ELR (cell line): ENCODE measurements around the gene HERC2.
"Not testable (repeated sequence)": the region's sequence is repeated elsewhere in the genome, so short reads cannot be mapped to it uniquely, and the experiment has no call there.

Experiments used
- DNase-seq: peaks from one replicate; pipeline ENCODE4 v3.0.0-alpha.2; 2015; ENCODE audit warnings: low read depth

Gene HERC2

GRCh38 chr15:28131400-28131799, 190.6 kb downstream of the HERC2 start:
- no peak for DNase-seq

- no peak for DNase-seq
Observed at GRCh38 chr15:28130651-28131050, 191.3 kb downstream of the HERC2 start.

GRCh38 chr15:28129231-28129848, 192.6 kb downstream of the HERC2 start:
- no peak for DNase-seq

GRCh38 chr15:28128031-28128430, 193.9 kb downstream of the HERC2 start:
- no peak for DNase-seq

- DNase-seq = no peak
Observed at GRCh38 chr15:28127036-28127435, 194.9 kb downstream of the HERC2 start.

GRCh38 chr15:28125673-28126651, 196.0 kb downstream of the HERC2 start:
- peak; percentile 67 for DNase-seq

- no peak for DNase-seq
Observed at GRCh38 chr15:28124841-28125240, 197.1 kb downstream of the HERC2 start.

- peak; percentile 72 for DNase-seq
Observed at GRCh38 chr15:28123408-28124023, 198.5 kb downstream of the HERC2 start.

GRCh38 chr15:28122038-28122949, 199.7 kb downstream of the HERC2 start:
- DNase-seq = no peak

- not testable (repeated sequence) for DNase-seq
Observed at GRCh38 chr15:28121577-28121976, 200.4 kb downstream of the HERC2 start.

GRCh38 chr15:28120359-28120640, 201.7 kb downstream of the HERC2 start:
- no peak for DNase-seq

- DNase-seq = no peak
Observed at GRCh38 chr15:28118531-28118930, 203.4 kb downstream of the HERC2 start.

- DNase-seq = no peak
Observed at GRCh38 chr15:28118083-28118482, 203.9 kb downstream of the HERC2 start.

GRCh38 chr15:28117432-28117990, 204.5 kb downstream of the HERC2 start:
- DNase-seq = no peak

GRCh38 chr15:28116521-28117431, 205.2 kb downstream of the HERC2 start:
- DNase-seq = no peak

GRCh38 chr15:28115871-28116270, 206.1 kb downstream of the HERC2 start:
- DNase-seq = no peak

- DNase-seq = peak; percentile 26
Observed at GRCh38 chr15:28114721-28115622, 207.0 kb downstream of the HERC2 start.

- no peak for DNase-seq
Observed at GRCh38 chr15:28114114-28114455, 207.9 kb downstream of the HERC2 start.

GRCh38 chr15:28113394-28114113, 208.4 kb downstream of the HERC2 start:
- no peak for DNase-seq
